HG02840 (cell line): ENCODE results near the gene SBF1.

Experiments used
- ATAC-seq: cut with Tn5 transposase; IDR thresholded peaks from one replicate; pipeline ENCODE4 v1.9.1; 2021; ENCODE audit warnings: mild to moderate bottlenecking, moderate library complexity, moderate number of reproducible peaks; ENCODE audit not compliant: unreplicated experiment, low FRiP score

The SBF1 gene

GRCh38 chr22:50469377-50470305 lies 5.2 kb downstream of the SBF1 start:
- ATAC-seq, result peak; percentile 46

- ATAC-seq, result no peak
Measured at GRCh38 chr22:50468626-50469025, 6.2 kb downstream of the SBF1 start.

GRCh38 chr22:50467773-50468440 lies 6.9 kb downstream of the SBF1 start:
- ATAC-seq, result no peak

- no peak for ATAC-seq
Measured at GRCh38 chr22:50467341-50467740, 7.5 kb downstream of the SBF1 start.

GRCh38 chr22:50465066-50465930 lies 9.5 kb downstream of the SBF1 start:
- no peak for ATAC-seq

- no peak for ATAC-seq
Measured at GRCh38 chr22:50464451-50464850, 10.4 kb downstream of the SBF1 start.

- ATAC-seq, result no peak
Measured at GRCh38 chr22:50463188-50463900, 11.5 kb downstream of the SBF1 start.

GRCh38 chr22:50461979-50462540 lies 12.8 kb downstream of the SBF1 start:
- no peak for ATAC-seq

- ATAC-seq, result no peak
Measured at GRCh38 chr22:50461536-50461935, 13.3 kb downstream of the SBF1 start.

GRCh38 chr22:50460938-50461337 lies 13.9 kb downstream of the SBF1 start:
- no peak for ATAC-seq

GRCh38 chr22:50459496-50460140 lies 15.2 kb downstream of the SBF1 start:
- ATAC-seq, result no peak

GRCh38 chr22:50459016-50459415 lies 15.8 kb downstream of the SBF1 start:
- ATAC-seq, result no peak

GRCh38 chr22:50456466-50457234 lies 18.2 kb downstream of the SBF1 start:
- no peak for ATAC-seq

GRCh38 chr22:50456026-50456425 lies 18.8 kb downstream of the SBF1 start:
- ATAC-seq, result no peak

GRCh38 chr22:50455201-50455600 lies 19.6 kb downstream of the SBF1 start:
- no peak for ATAC-seq

GRCh38 chr22:50454556-50455075 lies 20.2 kb downstream of the SBF1 start:
- ATAC-seq, result no peak

GRCh38 chr22:50452649-50453048 lies 22.2 kb downstream of the SBF1 start:
- no peak for ATAC-seq
